ENCODE measurements around the gene PPP1R12A.

Gene PPP1R12A

GRCh38 chr12:79769189-79769859 lies 165.6 kb downstream of the PPP1R12A start:
- no peak for DNase-seq (ENCODE audit: low read depth in 1 of 2, low spot score in 1 of 2)
- H3K27ac ChIP-seq (replicated peaks): no peak overlapping the region
- H3K4me3 ChIP-seq (replicated peaks; ENCODE audit: insufficient read depth, low read length): no peak overlapping the region
- TF ChIP-seq REST (IDR thresholded peaks at IDR 0.05; ENCODE audit: insufficient replicate concordance, low read depth) (no peak), SPI1 (IDR thresholded peaks at IDR 0.05; ENCODE audit: borderline replicate concordance, low read depth) (no peak), CTCF (IDR thresholded peaks at IDR 0.05; ENCODE audit: insufficient read depth, low read length) (no peak)
- H3K27me3 ChIP-seq (ENCODE audit: insufficient read depth, poor library complexity, severe bottlenecking): no peaks in the 10 kb centered on the region

- H3K4me3 ChIP-seq (replicated peaks; ENCODE audit: insufficient read depth, low read length): no peak overlapping the region
- no peak overlapping the region for H3K27ac ChIP-seq (replicated peaks)
- H3K27me3 ChIP-seq (ENCODE audit: insufficient read depth, poor library complexity, severe bottlenecking): no peaks in the 10 kb centered on the region
- no peak for TF ChIP-seq CTCF (IDR thresholded peaks at IDR 0.05; ENCODE audit: insufficient read depth, low read length)
- TF ChIP-seq SPI1 (IDR thresholded peaks at IDR 0.05; ENCODE audit: borderline replicate concordance, low read depth): no peak
- no peak for DNase-seq (ENCODE audit: low read depth in 1 of 2, low spot score in 1 of 2)
Observed at GRCh38 chr12:79766705-79767464, 168.0 kb downstream of the PPP1R12A start.

- no peak overlapping the region for H3K27ac ChIP-seq (replicated peaks)
- TF ChIP-seq GABPA (IDR thresholded peaks at IDR 0.05; ENCODE audit: low read depth) (no peak), REST (IDR thresholded peaks at IDR 0.05; ENCODE audit: insufficient replicate concordance, low read depth) (no peak), SPI1 (IDR thresholded peaks at IDR 0.05; ENCODE audit: borderline replicate concordance, low read depth) (no peak), POLR2AphosphoS5 (IDR thresholded peaks at IDR 0.05; ENCODE audit: low read depth) (no peak), CTCF (IDR thresholded peaks at IDR 0.05; ENCODE audit: insufficient read depth, low read length) (no peak)
- no peak for DNase-seq (ENCODE audit: low read depth in 1 of 2, low spot score in 1 of 2)
- no peak overlapping the region for H3K4me3 ChIP-seq (replicated peaks; ENCODE audit: insufficient read depth, low read length)
- H3K27me3 ChIP-seq (ENCODE audit: insufficient read depth, poor library complexity, severe bottlenecking): no peaks in the 10 kb centered on the region
Observed at GRCh38 chr12:79765157-79765556, 169.7 kb downstream of the PPP1R12A start.

Measured in HL-60 (cell line).